Measurements from ENCODE around the gene CMTM5.

The CMTM5 gene

DNA sequence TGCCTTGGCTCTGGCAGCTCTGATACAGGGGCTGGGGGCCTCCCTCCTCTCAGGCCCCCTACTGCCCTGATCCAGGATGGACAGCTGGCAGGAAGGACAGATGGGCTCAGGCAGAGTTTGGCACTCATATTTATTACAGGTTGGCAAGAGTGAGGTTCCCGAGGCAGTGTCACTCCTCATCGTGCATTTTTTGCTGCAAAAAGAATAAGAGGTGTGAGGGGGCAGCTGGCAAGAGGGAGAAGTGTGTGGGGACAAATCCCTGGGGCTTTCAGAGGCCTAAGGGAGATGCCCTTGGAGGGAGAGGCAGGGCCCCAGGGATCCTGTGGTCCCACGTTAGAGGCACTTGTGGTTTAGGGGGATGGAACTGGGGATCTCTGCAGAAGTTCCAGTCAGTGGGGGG, 5.0 kb downstream of the CMTM5 start:
- TF ChIP-seq POLR2AphosphoS5 (IDR thresholded peaks at IDR 0.05; ENCODE audit: low read depth, low read length) (no peak), FOXP2 (optimal IDR thresholded peaks at IDR 0.05; ENCODE audit: borderline replicate concordance, extremely low read depth, extremely low read length, insufficient read depth) (no peak), TAF1 (IDR thresholded peaks at IDR 0.05; ENCODE audit: borderline replicate concordance, insufficient read depth, low read length) (no peak), SIN3A (IDR thresholded peaks at IDR 0.05; ENCODE audit: borderline replicate concordance, insufficient read depth, low read length) (no peak)
- TF ChIP-seq, protein P1, sequence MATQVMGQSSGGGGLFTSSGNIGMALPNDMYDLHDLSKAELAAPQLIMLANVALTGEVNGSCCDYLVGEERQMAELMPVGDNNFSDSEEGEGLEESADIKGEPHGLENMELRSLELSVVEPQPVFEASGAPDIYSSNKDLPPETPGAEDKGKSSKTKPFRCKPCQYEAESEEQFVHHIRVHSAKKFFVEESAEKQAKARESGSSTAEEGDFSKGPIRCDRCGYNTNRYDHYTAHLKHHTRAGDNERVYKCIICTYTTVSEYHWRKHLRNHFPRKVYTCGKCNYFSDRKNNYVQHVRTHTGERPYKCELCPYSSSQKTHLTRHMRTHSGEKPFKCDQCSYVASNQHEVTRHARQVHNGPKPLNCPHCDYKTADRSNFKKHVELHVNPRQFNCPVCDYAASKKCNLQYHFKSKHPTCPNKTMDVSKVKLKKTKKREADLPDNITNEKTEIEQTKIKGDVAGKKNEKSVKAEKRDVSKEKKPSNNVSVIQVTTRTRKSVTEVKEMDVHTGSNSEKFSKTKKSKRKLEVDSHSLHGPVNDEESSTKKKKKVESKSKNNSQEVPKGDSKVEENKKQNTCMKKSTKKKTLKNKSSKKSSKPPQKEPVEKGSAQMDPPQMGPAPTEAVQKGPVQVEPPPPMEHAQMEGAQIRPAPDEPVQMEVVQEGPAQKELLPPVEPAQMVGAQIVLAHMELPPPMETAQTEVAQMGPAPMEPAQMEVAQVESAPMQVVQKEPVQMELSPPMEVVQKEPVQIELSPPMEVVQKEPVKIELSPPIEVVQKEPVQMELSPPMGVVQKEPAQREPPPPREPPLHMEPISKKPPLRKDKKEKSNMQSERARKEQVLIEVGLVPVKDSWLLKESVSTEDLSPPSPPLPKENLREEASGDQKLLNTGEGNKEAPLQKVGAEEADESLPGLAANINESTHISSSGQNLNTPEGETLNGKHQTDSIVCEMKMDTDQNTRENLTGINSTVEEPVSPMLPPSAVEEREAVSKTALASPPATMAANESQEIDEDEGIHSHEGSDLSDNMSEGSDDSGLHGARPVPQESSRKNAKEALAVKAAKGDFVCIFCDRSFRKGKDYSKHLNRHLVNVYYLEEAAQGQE (IDR thresholded peaks at IDR 0.05; ENCODE audit: insufficient read depth in 1 of 2, low read depth in 2 of 2, low read length in 2 of 2): no peak

DNA sequence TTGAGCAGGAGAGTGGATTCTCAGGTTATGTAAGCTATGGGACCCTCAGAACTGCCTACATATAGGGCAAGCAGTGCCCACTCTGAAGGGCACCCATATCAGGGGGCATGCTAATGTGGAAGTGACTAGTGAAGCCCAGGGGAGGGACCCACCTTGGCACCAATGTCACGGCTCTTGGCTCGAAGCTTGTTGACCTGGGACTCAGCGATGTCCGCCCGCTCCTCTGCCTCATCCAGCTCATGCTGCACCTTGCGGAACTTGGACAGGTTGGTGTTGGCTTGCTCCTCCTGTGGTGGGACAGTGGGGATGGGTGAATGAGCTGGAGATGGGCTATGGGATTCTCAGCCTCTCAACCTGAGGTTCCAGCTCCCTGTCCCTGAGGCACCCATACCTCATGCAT, 5.4 kb downstream of the CMTM5 start:
- TF ChIP-seq SIN3A (IDR thresholded peaks at IDR 0.05; ENCODE audit: borderline replicate concordance, insufficient read depth, low read length) (no peak), TAF1 (IDR thresholded peaks at IDR 0.05; ENCODE audit: borderline replicate concordance, insufficient read depth, low read length) (no peak), POLR2AphosphoS5 (IDR thresholded peaks at IDR 0.05; ENCODE audit: low read depth, low read length) (no peak)
- TF ChIP-seq, protein P1 (IDR thresholded peaks at IDR 0.05; ENCODE audit: insufficient read depth in 1 of 2, low read depth in 2 of 2, low read length in 2 of 2): no peak

DNA sequence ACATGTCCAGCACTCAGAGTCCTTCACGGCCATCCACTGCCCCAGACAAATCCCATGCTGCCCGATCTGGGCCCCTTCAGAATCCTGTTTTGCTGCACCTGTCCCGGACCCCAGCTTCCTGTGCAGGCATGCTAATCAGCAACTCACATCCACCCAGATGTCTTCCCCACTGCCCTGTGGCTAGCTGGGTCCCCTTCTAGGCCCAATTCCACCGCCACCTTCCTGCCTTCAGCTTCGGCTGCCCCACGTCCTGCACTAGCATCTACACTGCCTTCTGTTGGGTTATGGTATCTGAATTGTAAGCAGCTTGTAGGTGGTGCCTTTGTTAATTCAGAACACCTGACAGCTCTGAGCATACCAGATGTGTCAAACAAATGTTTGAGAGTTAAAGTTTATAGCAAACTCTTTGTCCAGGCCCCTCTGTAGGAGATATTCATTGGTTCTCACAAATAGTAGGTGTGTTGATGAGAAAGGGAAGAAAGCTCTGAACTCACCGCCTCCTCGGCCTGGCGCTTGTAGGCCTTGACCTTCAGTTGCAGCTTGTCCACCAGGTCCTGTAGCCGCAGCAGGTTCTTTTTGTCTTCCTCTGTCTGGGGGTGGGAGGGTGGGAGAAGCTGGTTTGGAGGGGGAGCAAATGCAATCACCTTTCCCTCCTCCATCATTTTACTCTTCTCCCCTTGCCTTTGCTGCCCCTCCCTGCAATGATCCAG, 6.0 kb downstream of the CMTM5 start:
- TF ChIP-seq FOXP2 (optimal IDR thresholded peaks at IDR 0.05; ENCODE audit: borderline replicate concordance, extremely low read depth, extremely low read length, insufficient read depth) (no peak), SIN3A (IDR thresholded peaks at IDR 0.05; ENCODE audit: borderline replicate concordance, insufficient read depth, low read length) (no peak), POLR2AphosphoS5 (IDR thresholded peaks at IDR 0.05; ENCODE audit: low read depth, low read length) (no peak), TAF1 (IDR thresholded peaks at IDR 0.05; ENCODE audit: borderline replicate concordance, insufficient read depth, low read length) (no peak)
- TF ChIP-seq, protein P1 (IDR thresholded peaks at IDR 0.05; ENCODE audit: insufficient read depth in 1 of 2, low read depth in 2 of 2, low read length in 2 of 2): no peak

DNA sequence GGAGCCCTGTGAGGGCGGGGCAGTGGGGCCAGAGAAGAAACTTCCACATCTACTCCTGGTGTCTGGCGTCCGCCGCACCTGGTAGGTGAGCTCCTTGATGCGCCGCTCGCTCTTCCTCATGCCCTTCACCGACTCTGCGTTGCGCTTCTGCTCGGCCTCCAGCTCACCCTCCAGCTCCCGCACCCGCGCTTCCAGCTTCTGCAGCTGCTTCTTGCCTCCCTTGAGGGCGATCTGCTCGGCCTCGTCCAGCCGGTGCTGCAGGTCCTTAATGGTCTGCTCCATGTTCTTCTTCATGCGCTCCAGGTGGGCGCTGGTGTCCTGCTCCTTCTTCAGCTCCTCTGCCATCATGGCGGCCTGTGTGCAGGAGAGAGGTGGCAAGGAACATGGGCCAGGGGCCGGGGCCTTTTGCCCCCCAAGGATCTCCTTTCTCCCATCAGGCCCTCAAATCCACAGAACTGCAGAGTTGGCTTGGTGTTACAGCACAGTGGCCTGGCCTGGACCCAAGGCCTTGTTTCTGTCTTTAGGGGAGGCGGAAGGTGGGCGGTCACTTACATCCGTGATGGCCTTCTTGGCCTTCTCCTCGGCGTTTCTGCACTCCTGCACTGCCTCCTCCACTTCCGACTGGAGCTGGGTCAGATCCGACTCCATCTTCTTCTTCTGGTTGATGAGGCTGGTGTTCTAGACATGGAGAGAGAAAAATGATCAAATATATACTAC, 7.7 kb downstream of the CMTM5 start:
- TF ChIP-seq TAF1 (IDR thresholded peaks at IDR 0.05; ENCODE audit: borderline replicate concordance, insufficient read depth, low read length) (no peak), SIN3A (IDR thresholded peaks at IDR 0.05; ENCODE audit: borderline replicate concordance, insufficient read depth, low read length) (no peak), POLR2AphosphoS5 (IDR thresholded peaks at IDR 0.05; ENCODE audit: low read depth, low read length) (no peak), FOXP2 (optimal IDR thresholded peaks at IDR 0.05; ENCODE audit: borderline replicate concordance, extremely low read depth, extremely low read length, insufficient read depth) (no peak)
- TF ChIP-seq, protein P1 (IDR thresholded peaks at IDR 0.05; ENCODE audit: insufficient read depth in 1 of 2, low read depth in 2 of 2, low read length in 2 of 2): no peak

Measured in PFSK-1 (cell line).